ENCODE data around the gene BRF1. TPM values are rescaled to one million over a fixed set of nuclear protein-coding genes. Genes with fewer than 3 reads are reported as not detected.

Gene BRF1
- total RNA-seq, 1 donor from 2014 or later: 61.1 TPM

- DNase-seq: no peak
Observed at GRCh38 chr14:105261781-105262180, 39.0 kb downstream of the BRF1 start.

- DNase-seq: no peak
Observed at GRCh38 chr14:105260959-105261358, 39.8 kb downstream of the BRF1 start.

- no peak for DNase-seq
Observed at GRCh38 chr14:105258846-105259245, 42.0 kb downstream of the BRF1 start.

- DNase-seq: no peak
Observed at GRCh38 chr14:105257464-105257863, 43.3 kb downstream of the BRF1 start.

- no peak for DNase-seq
Observed at GRCh38 chr14:105256292-105256960, 44.4 kb downstream of the BRF1 start.

GRCh38 chr14:105255021-105255507, 45.7 kb downstream of the BRF1 start:
- DNase-seq: no peak

GRCh38 chr14:105253329-105253682, 47.5 kb downstream of the BRF1 start:
- no peak for DNase-seq

GRCh38 chr14:105252552-105253328, 48.1 kb downstream of the BRF1 start:
- DNase-seq: no peak

- DNase-seq: no peak
Observed at GRCh38 chr14:105251920-105252319, 48.9 kb downstream of the BRF1 start.

- DNase-seq: no peak
Observed at GRCh38 chr14:105250986-105251385, 49.8 kb downstream of the BRF1 start.

- DNase-seq: no peak
Observed at GRCh38 chr14:105250008-105250366, 50.8 kb downstream of the BRF1 start.

GRCh38 chr14:105249182-105250007, 51.4 kb downstream of the BRF1 start:
- no peak for DNase-seq

- DNase-seq: peak; percentile 68
Observed at GRCh38 chr14:105248368-105249181, 52.2 kb downstream of the BRF1 start, which contains the start of gene BTBD6. Gene BTBD6 (plus strand): TSS chr14:105248533. CDS start chr14:105248712, 179 bp downstream.

GRCh38 chr14:105247715-105248367, 53.0 kb downstream of the BRF1 start:
- DNase-seq: no peak

GRCh38 chr14:105247026-105247425, 53.8 kb downstream of the BRF1 start:
- no peak for DNase-seq

- no peak for DNase-seq
Observed at GRCh38 chr14:105244334-105244733, 56.5 kb downstream of the BRF1 start.

GRCh38 chr14:105241641-105242040, 59.2 kb downstream of the BRF1 start:
- no peak for DNase-seq

- no peak for DNase-seq
Observed at GRCh38 chr14:105240811-105241576, 59.8 kb downstream of the BRF1 start.

- no peak for DNase-seq
Observed at GRCh38 chr14:105229099-105229655, 71.6 kb downstream of the BRF1 start.

GRCh38 chr14:105228562-105228961, 72.2 kb downstream of the BRF1 start:
- no peak for DNase-seq

Data from occipital lobe (tissue), 2 donors.